ENCODE data around the gene CMSS1.

Gene CMSS1

GRCh38 chr3:99875581-99875928, 57.9 kb downstream of the CMSS1 start:
- no peak for DNase-seq (ENCODE audit: low spot score)

- no peak for DNase-seq (ENCODE audit: low spot score)
Observed at GRCh38 chr3:99875929-99876841, 58.5 kb downstream of the CMSS1 start.

GRCh38 chr3:99877031-99877579, 59.4 kb downstream of the CMSS1 start:
- no peak for DNase-seq (ENCODE audit: low spot score)

- peak; percentile 5 for DNase-seq (ENCODE audit: low spot score)
Observed at GRCh38 chr3:99878005-99878404, 60.3 kb downstream of the CMSS1 start.

- no peak for DNase-seq (ENCODE audit: low spot score)
Observed at GRCh38 chr3:99879275-99879674, 61.6 kb downstream of the CMSS1 start.

- no peak for DNase-seq (ENCODE audit: low spot score)
Observed at GRCh38 chr3:99881121-99881524, 63.5 kb downstream of the CMSS1 start.

GRCh38 chr3:99882436-99883137, 64.9 kb downstream of the CMSS1 start:
- no peak for DNase-seq (ENCODE audit: low spot score)

- no peak for DNase-seq (ENCODE audit: low spot score)
Observed at GRCh38 chr3:99883138-99883461, 65.4 kb downstream of the CMSS1 start.

GRCh38 chr3:99883693-99884092, 66.0 kb downstream of the CMSS1 start:
- no peak for DNase-seq (ENCODE audit: low spot score)

- no peak for DNase-seq (ENCODE audit: low spot score)
Observed at GRCh38 chr3:99884484-99884883, 66.8 kb downstream of the CMSS1 start.

GRCh38 chr3:99885085-99885484, 67.4 kb downstream of the CMSS1 start:
- DNase-seq (ENCODE audit: low spot score) = no peak

GRCh38 chr3:99885851-99886250, 68.2 kb downstream of the CMSS1 start:
- DNase-seq (ENCODE audit: low spot score) = no peak

GRCh38 chr3:99891610-99892285, 74.1 kb downstream of the CMSS1 start:
- no peak for DNase-seq (ENCODE audit: low spot score)

GRCh38 chr3:99892332-99892731, 74.7 kb downstream of the CMSS1 start:
- DNase-seq (ENCODE audit: low spot score) = no peak

GRCh38 chr3:99895131-99895696, 77.6 kb downstream of the CMSS1 start:
- no peak for DNase-seq (ENCODE audit: low spot score)

- DNase-seq (ENCODE audit: low spot score) = peak; percentile 64
Observed at GRCh38 chr3:99895703-99896441, 78.2 kb downstream of the CMSS1 start.

GRCh38 chr3:99896482-99896881, 78.8 kb downstream of the CMSS1 start:
- DNase-seq (ENCODE audit: low spot score) = no peak

GRCh38 chr3:99899603-99900002, 81.9 kb downstream of the CMSS1 start:
- no peak for DNase-seq (ENCODE audit: low spot score)

GRCh38 chr3:99900248-99900647, 82.6 kb downstream of the CMSS1 start:
- DNase-seq (ENCODE audit: low spot score) = no peak

- peak; percentile 24 for DNase-seq (ENCODE audit: low spot score)
Observed at GRCh38 chr3:99901200-99901926, 83.7 kb downstream of the CMSS1 start.

GRCh38 chr3:99902091-99902490, 84.4 kb downstream of the CMSS1 start:
- DNase-seq (ENCODE audit: low spot score) = no peak

Data from LoVo (cell line).